HepG2 (cell line): ENCODE measurements around the gene NAPG. TPM values are rescaled to one million over a fixed set of nuclear protein-coding genes. Genes with fewer than 3 reads are reported as not detected.

Source experiments
- NFKB2 ChIP-seq: sonication (generic); formaldehyde crosslinking; IDR thresholded peaks from 2 replicates; pipeline ENCODE4 v1.4.0; 2020; ENCODE audit warnings: missing genetic modification reagents, borderline replicate concordance
- NFRKB ChIP-seq: fragments of 450-650 bp; IDR thresholded peaks from 2 replicates; pipeline ENCODE4 v1.6.1; 2017
- ZNF674 ChIP-seq: sonication (generic); formaldehyde crosslinking; IDR thresholded peaks from 2 replicates; pipeline ENCODE4 v1.5.0; 2020; ENCODE audit warnings: low read depth, mild to moderate bottlenecking, missing genetic modification reagents
- polyA plus RNA-seq, 8 experiments: library from polyadenylated mRNA; depleted of rRNA in 3 of 8; stranded (reverse) in 7 of 8; unstranded in 1 of 8; fragments of >200 nt; fragmentation: Illumina TruSeq in 4 of 8; extraction: Trizol in 4 of 8; gene quantifications; 2 replicates each; pipeline versions ENCODE4 v1.2.1 to v1.2.3, GENCODE V29; 2011 to 2016; ENCODE audit warnings: low read depth in 4 of 8, missing spikeins in 1 of 8, mixed read lengths in 1 of 8; ENCODE audit not compliant: insufficient read depth in 1 of 8
- total RNA-seq, 5 experiments: library from RNA; depleted of rRNA; stranded (reverse); fragments of >200 nt; fragmentation: Illumina TruSeq; extraction: Trizol; gene quantifications; 2 replicates each; pipeline ENCODE4 v1.2.3, GENCODE V29; 2016; ENCODE audit warnings: low read depth in 1 of 5
- TF ChIP-seq, protein P1 (sequence below): sonication (generic); formaldehyde crosslinking; IDR thresholded peaks from 2 replicates; pipeline ENCODE4 v1.4.0; 2020; ENCODE audit warnings: missing genetic modification reagents
- TF ChIP-seq, protein P2 (sequence below): sonication (generic); formaldehyde crosslinking; IDR thresholded peaks from 2 replicates; pipeline ENCODE4 v1.5.0; 2020; ENCODE audit warnings: mild to moderate bottlenecking, missing genetic modification reagents, borderline replicate concordance
- TF ChIP-seq, protein P3 (sequence below): sonication (generic); formaldehyde crosslinking; IDR thresholded peaks from 2 replicates; pipeline ENCODE4 v1.8.1; 2023; ENCODE audit warnings: mild to moderate bottlenecking, missing genetic modification reagents, borderline replicate concordance
- TF ChIP-seq, protein P4 (sequence below): sonication (generic); formaldehyde crosslinking; IDR thresholded peaks from 2 replicates; pipeline ENCODE4; 2020; ENCODE audit warnings: missing genetic modification reagents, mild to moderate bottlenecking, borderline replicate concordance
- TF ChIP-seq, protein P5 (sequence below): sonication (generic); formaldehyde crosslinking; IDR thresholded peaks from 2 replicates; pipeline ENCODE4 v1.8.1; 2022; ENCODE audit warnings: low read depth, mild to moderate bottlenecking, missing genetic modification reagents

Gene NAPG
- total and polyA plus RNA-seq, 2 of the 13 experiments (the other 11 are each of a cell fraction or from before 2014, with no cell fraction given): 19.8 to 34.4 TPM

DNA sequence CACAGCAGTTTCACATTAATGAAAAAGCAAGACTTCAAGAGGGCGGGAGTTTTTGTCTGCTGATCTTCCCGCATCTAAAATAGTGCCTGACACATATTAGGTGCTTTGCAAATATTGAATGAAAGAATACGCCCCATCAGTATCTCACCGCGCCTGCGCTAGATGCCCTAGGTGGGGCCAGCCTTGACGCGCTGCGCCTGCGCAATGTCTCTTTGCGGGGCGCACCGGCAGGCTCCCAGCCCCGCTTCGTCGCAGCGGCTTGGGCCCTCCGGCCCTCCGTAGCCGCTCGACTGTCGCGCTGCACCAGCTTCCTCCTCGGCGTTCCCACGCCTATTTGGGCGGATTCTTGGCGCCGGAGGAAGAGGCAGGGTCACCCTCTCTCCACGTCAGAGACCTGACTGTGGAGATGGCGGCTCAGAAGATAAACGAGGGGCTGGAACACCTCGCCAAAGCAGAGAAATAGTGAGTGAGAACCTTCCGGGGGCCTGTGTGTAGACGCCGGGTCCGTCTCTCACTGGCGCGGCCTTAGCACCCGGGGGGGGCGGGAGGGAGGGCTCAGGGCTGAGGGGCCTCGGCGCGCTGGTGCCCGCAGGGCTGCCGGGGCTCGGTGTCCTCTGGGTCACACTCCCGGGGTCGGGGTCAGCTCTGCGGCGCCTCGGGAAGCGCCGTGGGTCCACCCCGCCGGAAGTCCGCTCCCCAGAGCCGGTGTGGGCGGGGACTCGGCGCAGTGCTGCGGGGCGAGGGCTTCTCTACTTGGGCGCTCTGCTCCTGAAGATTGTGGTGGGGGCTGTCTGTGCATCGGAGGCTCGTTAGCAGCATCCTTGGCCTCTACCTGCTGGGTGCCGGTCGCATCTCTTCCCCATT is at the start of gene NAPG (continued):
- TF ChIP-seq, protein P1, sequence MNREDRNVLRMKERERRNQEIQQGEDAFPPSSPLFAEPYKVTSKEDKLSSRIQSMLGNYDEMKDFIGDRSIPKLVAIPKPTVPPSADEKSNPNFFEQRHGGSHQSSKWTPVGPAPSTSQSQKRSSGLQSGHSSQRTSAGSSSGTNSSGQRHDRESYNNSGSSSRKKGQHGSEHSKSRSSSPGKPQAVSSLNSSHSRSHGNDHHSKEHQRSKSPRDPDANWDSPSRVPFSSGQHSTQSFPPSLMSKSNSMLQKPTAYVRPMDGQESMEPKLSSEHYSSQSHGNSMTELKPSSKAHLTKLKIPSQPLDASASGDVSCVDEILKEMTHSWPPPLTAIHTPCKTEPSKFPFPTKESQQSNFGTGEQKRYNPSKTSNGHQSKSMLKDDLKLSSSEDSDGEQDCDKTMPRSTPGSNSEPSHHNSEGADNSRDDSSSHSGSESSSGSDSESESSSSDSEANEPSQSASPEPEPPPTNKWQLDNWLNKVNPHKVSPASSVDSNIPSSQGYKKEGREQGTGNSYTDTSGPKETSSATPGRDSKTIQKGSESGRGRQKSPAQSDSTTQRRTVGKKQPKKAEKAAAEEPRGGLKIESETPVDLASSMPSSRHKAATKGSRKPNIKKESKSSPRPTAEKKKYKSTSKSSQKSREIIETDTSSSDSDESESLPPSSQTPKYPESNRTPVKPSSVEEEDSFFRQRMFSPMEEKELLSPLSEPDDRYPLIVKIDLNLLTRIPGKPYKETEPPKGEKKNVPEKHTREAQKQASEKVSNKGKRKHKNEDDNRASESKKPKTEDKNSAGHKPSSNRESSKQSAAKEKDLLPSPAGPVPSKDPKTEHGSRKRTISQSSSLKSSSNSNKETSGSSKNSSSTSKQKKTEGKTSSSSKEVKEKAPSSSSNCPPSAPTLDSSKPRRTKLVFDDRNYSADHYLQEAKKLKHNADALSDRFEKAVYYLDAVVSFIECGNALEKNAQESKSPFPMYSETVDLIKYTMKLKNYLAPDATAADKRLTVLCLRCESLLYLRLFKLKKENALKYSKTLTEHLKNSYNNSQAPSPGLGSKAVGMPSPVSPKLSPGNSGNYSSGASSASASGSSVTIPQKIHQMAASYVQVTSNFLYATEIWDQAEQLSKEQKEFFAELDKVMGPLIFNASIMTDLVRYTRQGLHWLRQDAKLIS (CRISPR knock-in tag): no peak
- TF ChIP-seq, protein P2, sequence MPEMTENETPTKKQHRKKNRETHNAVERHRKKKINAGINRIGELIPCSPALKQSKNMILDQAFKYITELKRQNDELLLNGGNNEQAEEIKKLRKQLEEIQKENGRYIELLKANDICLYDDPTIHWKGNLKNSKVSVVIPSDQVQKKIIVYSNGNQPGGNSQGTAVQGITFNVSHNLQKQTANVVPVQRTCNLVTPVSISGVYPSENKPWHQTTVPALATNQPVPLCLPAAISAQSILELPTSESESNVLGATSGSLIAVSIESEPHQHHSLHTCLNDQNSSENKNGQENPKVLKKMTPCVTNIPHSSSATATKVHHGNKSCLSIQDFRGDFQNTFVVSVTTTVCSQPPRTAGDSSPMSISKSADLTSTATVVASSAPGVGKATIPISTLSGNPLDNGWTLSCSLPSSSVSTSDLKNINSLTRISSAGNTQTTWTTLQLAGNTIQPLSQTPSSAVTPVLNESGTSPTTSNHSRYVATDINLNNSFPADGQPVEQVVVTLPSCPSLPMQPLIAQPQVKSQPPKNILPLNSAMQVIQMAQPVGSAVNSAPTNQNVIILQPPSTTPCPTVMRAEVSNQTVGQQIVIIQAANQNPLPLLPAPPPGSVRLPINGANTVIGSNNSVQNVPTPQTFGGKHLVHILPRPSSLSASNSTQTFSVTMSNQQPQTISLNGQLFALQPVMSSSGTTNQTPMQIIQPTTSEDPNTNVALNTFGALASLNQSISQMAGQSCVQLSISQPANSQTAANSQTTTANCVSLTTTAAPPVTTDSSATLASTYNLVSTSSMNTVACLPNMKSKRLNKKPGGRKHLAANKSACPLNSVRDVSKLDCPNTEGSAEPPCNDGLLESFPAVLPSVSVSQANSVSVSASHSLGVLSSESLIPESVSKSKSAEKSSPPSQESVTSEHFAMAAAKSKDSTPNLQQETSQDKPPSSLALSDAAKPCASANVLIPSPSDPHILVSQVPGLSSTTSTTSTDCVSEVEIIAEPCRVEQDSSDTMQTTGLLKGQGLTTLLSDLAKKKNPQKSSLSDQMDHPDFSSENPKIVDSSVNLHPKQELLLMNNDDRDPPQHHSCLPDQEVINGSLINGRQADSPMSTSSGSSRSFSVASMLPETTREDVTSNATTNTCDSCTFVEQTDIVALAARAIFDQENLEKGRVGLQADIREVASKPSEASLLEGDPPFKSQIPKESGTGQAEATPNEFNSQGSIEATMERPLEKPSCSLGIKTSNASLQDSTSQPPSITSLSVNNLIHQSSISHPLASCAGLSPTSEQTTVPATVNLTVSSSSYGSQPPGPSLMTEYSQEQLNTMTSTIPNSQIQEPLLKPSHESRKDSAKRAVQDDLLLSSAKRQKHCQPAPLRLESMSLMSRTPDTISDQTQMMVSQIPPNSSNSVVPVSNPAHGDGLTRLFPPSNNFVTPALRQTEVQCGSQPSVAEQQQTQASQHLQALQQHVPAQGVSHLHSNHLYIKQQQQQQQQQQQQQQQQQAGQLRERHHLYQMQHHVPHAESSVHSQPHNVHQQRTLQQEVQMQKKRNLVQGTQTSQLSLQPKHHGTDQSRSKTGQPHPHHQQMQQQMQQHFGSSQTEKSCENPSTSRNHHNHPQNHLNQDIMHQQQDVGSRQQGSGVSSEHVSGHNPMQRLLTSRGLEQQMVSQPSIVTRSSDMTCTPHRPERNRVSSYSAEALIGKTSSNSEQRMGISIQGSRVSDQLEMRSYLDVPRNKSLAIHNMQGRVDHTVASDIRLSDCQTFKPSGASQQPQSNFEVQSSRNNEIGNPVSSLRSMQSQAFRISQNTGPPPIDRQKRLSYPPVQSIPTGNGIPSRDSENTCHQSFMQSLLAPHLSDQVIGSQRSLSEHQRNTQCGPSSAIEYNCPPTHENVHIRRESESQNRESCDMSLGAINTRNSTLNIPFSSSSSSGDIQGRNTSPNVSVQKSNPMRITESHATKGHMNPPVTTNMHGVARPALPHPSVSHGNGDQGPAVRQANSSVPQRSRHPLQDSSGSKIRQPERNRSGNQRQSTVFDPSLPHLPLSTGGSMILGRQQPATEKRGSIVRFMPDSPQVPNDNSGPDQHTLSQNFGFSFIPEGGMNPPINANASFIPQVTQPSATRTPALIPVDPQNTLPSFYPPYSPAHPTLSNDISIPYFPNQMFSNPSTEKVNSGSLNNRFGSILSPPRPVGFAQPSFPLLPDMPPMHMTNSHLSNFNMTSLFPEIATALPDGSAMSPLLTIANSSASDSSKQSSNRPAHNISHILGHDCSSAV (CRISPR knock-in tag): no peak
- TF ChIP-seq, protein P3, sequence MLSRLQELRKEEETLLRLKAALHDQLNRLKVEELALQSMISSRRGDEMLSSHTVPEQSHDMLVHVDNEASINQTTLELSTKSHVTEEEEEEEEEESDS (CRISPR knock-in tag): no peak
- TF ChIP-seq, protein P4, sequence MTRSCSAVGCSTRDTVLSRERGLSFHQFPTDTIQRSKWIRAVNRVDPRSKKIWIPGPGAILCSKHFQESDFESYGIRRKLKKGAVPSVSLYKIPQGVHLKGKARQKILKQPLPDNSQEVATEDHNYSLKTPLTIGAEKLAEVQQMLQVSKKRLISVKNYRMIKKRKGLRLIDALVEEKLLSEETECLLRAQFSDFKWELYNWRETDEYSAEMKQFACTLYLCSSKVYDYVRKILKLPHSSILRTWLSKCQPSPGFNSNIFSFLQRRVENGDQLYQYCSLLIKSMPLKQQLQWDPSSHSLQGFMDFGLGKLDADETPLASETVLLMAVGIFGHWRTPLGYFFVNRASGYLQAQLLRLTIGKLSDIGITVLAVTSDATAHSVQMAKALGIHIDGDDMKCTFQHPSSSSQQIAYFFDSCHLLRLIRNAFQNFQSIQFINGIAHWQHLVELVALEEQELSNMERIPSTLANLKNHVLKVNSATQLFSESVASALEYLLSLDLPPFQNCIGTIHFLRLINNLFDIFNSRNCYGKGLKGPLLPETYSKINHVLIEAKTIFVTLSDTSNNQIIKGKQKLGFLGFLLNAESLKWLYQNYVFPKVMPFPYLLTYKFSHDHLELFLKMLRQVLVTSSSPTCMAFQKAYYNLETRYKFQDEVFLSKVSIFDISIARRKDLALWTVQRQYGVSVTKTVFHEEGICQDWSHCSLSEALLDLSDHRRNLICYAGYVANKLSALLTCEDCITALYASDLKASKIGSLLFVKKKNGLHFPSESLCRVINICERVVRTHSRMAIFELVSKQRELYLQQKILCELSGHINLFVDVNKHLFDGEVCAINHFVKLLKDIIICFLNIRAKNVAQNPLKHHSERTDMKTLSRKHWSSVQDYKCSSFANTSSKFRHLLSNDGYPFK: peak; percentile 67; the same call in 1 of the 2 replicates
- TF ChIP-seq, protein P5, sequence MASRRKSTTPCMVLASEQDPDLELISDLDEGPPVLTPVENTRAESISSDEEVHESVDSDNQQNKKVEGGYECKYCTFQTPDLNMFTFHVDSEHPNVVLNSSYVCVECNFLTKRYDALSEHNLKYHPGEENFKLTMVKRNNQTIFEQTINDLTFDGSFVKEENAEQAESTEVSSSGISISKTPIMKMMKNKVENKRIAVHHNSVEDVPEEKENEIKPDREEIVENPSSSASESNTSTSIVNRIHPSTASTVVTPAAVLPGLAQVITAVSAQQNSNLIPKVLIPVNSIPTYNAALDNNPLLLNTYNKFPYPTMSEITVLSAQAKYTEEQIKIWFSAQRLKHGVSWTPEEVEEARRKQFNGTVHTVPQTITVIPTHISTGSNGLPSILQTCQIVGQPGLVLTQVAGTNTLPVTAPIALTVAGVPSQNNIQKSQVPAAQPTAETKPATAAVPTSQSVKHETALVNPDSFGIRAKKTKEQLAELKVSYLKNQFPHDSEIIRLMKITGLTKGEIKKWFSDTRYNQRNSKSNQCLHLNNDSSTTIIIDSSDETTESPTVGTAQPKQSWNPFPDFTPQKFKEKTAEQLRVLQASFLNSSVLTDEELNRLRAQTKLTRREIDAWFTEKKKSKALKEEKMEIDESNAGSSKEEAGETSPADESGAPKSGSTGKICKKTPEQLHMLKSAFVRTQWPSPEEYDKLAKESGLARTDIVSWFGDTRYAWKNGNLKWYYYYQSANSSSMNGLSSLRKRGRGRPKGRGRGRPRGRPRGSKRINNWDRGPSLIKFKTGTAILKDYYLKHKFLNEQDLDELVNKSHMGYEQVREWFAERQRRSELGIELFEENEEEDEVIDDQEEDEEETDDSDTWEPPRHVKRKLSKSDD (CRISPR knock-in tag): 0 out of 2 replicates have a peak, but pooled peaks have one; percentile 59
- TF ChIP-seq NFKB2 (CRISPR knock-in tag) (peak; percentile 21; the same call in 1 of the 2 replicates), NFRKB (no peak), ZNF674 (CRISPR knock-in tag) (no peak)
